ENCODE measurements around the gene LRRC75B. TPM values are rescaled to one million over a fixed set of nuclear protein-coding genes. Genes with fewer than 3 reads are reported as not detected.
A peak's percentile ranks its signal among the peaks of the same experiment; 100 is the strongest.

The LRRC75B gene
- total and polyA plus RNA-seq, 2 of the 13 experiments (the other 11 are each of a cell fraction or from before 2014, with no cell fraction given), result 11.8 to 34.8 TPM

- TF ChIP-seq ZNF281 (CRISPR knock-in tag; IDR thresholded peaks at IDR 0.05; ENCODE audit: borderline replicate concordance) (peak; percentile 60; the same call in 1 of the 2 replicates), ZNF512B (CRISPR knock-in tag; IDR thresholded peaks at IDR 0.05; ENCODE audit: borderline replicate concordance) (no peak), ZNF333 (CRISPR knock-in tag; IDR thresholded peaks at IDR 0.05; ENCODE audit: borderline replicate concordance) (no peak), PAXIP1 (CRISPR knock-in tag; conservative IDR thresholded peaks at IDR 0.05) (peak; percentile 81), FOXO1 (CRISPR knock-in tag; IDR thresholded peaks at IDR 0.05) (peak; percentile 47; the same call in 1 of the 2 replicates), REPIN1 (CRISPR knock-in tag; IDR thresholded peaks at IDR 0.05; ENCODE audit: borderline replicate concordance, low read depth) (peak; percentile 77; the same call in 1 of the 2 replicates), MLXIP (CRISPR knock-in tag; IDR thresholded peaks at IDR 0.05; ENCODE audit: borderline replicate concordance) (no peak), ZNF136 (CRISPR knock-in tag; IDR thresholded peaks at IDR 0.05; ENCODE audit: low read depth) (no peak), SNAPC2 (CRISPR knock-in tag; IDR thresholded peaks at IDR 0.05) (peak; percentile 50; the same call in 1 of the 2 replicates), ZNF530 (CRISPR knock-in tag; IDR thresholded peaks at IDR 0.05; ENCODE audit: low read depth) (no peak), THAP11 (CRISPR knock-in tag; IDR thresholded peaks at IDR 0.05) (peak; percentile 67; the same call in 1 of the 2 replicates)
These were observed at the start of gene LRRC75B (continued) for GRCh38 chr22:24592851-24593558.

Measured in HepG2 (cell line).